Mucosa of descending colon (tissue), 3 donors: ENCODE results near the gene TARS3. TPM values are rescaled to one million over a fixed set of nuclear protein-coding genes. Genes with fewer than 3 reads are reported as not detected.
A peak's percentile ranks its signal among the peaks of the same experiment; 100 is the strongest.

Source experiments
- ATAC-seq: fragments of 200-7000 bp; cut with Tn5 transposase; one replicate; pipeline ENCODE4 v1.9.1; 2020; ENCODE audit warnings: mild to moderate bottlenecking, moderate library complexity
- DNase-seq, 3 donors: peaks; one replicate each; pipeline ENCODE4 v3.0.0-alpha.2; 2020
- H3K36me3 ChIP-seq: fragments of 200-600 bp; one replicate; pipeline ENCODE4 v1.8.0; 2021; ENCODE audit warnings: low read depth, mild to moderate bottlenecking
- H3K4me1 ChIP-seq: fragments of 200-600 bp; one replicate; pipeline ENCODE4 v1.8.0; 2021; ENCODE audit warnings: low read depth, mild to moderate bottlenecking
- H3K4me3 ChIP-seq: fragments of 200-600 bp; one replicate; pipeline ENCODE4 v1.8.0; 2021; ENCODE audit warnings: mild to moderate bottlenecking
- H3K9me3 ChIP-seq: fragments of 200-600 bp; one replicate; pipeline ENCODE4 v1.8.0; 2021; ENCODE audit warnings: mild to moderate bottlenecking
- CTCF ChIP-seq: fragments of 200-600 bp; IDR thresholded peaks from one replicate; pipeline ENCODE4 v1.8.0; 2022; ENCODE audit warnings: antibody characterized with exemption, mild to moderate bottlenecking
- intact Hi-C, 2 donors: fragments of 100-400 bp; cut with DNase I in 1 of 2; cut with micrococcal nuclease in 1 of 2; formaldehyde crosslinking; loops; one replicate each; pipeline versions ENCODE4 v1.11.0 to v1.11.1; 2022; cut with DNase I, micrococcal nuclease
- total RNA-seq, 3 donors: library from RNA; stranded (reverse); fragmentation: NEBNext Ultra II Directional in 2 of 3; extraction: Animal tissue kit (Norgen Biotek cat#: 25700) in 2 of 3; gene quantifications; one replicate each; pipeline versions ENCODE4 v1.2.1 to v1.2.4, GENCODE V29; 2021 to 2023
- donor health status: DM: no; HTN: no; CAD: no; lungs with moderate emphysema.
- donor health status: DM: no; HTN: no; CAD: no.
- donor health status: DM: no; HTN: yes; CAD: no.

Gene TARS3
- total RNA-seq, 3 donors from 2014 or later = 7.3 to 22.6 (median 9.2) TPM

GRCh38 chr15:101615414-101615985 lies 108.8 kb downstream of the TARS3 start:
- intact Hi-C loops = no loop called here
- DNase-seq (no peak), ATAC-seq (peak; percentile 20)
- Histone ChIP-seq H3K4me3 (no peak overlapping the region), H3K9me3 (no peaks in the 10 kb centered on the region), H3K4me1 (peaks cover 9% of the 10 kb centered on the region), H3K36me3 (no peaks in the 10 kb centered on the region)
- TF ChIP-seq CTCF = no peak

- intact Hi-C loops = no loop called here
- no peak for ATAC-seq
- H3K36me3 ChIP-seq = no peaks in the 10 kb centered on the region
Observed at GRCh38 chr15:101614761-101615160, 109.5 kb downstream of the TARS3 start.

GRCh38 chr15:101614001-101614585 lies 110.2 kb downstream of the TARS3 start:
- TF ChIP-seq CTCF = no peak

More at GRCh38 chr15:101614761-101615160, 109.5 kb downstream of the TARS3 start:
- Histone ChIP-seq H3K9me3 (no peaks in the 10 kb centered on the region), H3K4me3 (no peak overlapping the region), H3K4me1 (peaks cover 9% of the 10 kb centered on the region)
- no peak for TF ChIP-seq CTCF
- no peak for DNase-seq

GRCh38 chr15:101613130-101614000 lies 110.9 kb downstream of the TARS3 start:
- Histone ChIP-seq H3K4me3 (no peak overlapping the region), H3K36me3 (no peaks in the 10 kb centered on the region), H3K9me3 (no peaks in the 10 kb centered on the region), H3K4me1 (peaks cover 9% of the 10 kb centered on the region)
- TF ChIP-seq CTCF = no peak
- peak; percentile 74 to 86 (median 83) for DNase-seq
- intact Hi-C loops = no loop called here
- ATAC-seq = peak; percentile 64

More at GRCh38 chr15:101614001-101614585, 110.2 kb downstream of the TARS3 start:
- Histone ChIP-seq H3K36me3 (no peaks in the 10 kb centered on the region), H3K9me3 (no peaks in the 10 kb centered on the region), H3K4me3 (no peak overlapping the region), H3K4me1 (peaks cover 9% of the 10 kb centered on the region)
- ATAC-seq = no peak
- DNase-seq = no peak
- intact Hi-C loops = no loop called here

- H3K9me3 ChIP-seq = no peaks in the 10 kb centered on the region
- intact Hi-C loops = no loop called here
- H3K4me1 ChIP-seq = peaks cover 9% of the 10 kb centered on the region
- DNase-seq = no peak
- ATAC-seq = no peak
- no peaks in the 10 kb centered on the region for H3K36me3 ChIP-seq
- H3K4me3 ChIP-seq = no peak overlapping the region
- no peak for TF ChIP-seq CTCF
Observed at GRCh38 chr15:101612676-101613075, 111.6 kb downstream of the TARS3 start.
